DOHH2 (cell line): ENCODE measurements around the gene PPL.

Experiments used
- H3F3A ChIP-seq: fragments of 200-600 bp; sonication (generic), shearing (Covaris generic); 2 replicates; pipeline ENCODE4 v1.6.0; 2016; ENCODE audit warnings: antibody characterized with exemption, mild to moderate bottlenecking; ENCODE audit not compliant: control insufficient read depth, insufficient read depth
- H3K27ac ChIP-seq: fragments of 200-600 bp; sonication (generic); 2 replicates; pipeline ENCODE4 v1.5.1; 2014; ENCODE audit warnings: low read depth, mild to moderate bottlenecking, low read length, moderate library complexity
- H3K27me3 ChIP-seq: fragments of 200-600 bp; sonication (generic); 2 replicates; pipeline ENCODE4 v1.6.1; 2014; ENCODE audit warnings: mild to moderate bottlenecking, low read length, mixed read lengths; ENCODE audit not compliant: control insufficient read depth
- H3K36me3 ChIP-seq: fragments of 200-600 bp; sonication (generic); 2 replicates; pipeline ENCODE4 v1.6.1; 2014; ENCODE audit warnings: mild to moderate bottlenecking, low read length, moderate library complexity, mixed read lengths; ENCODE audit not compliant: control insufficient read depth
- H3K4me1 ChIP-seq: fragments of 200-600 bp; sonication (generic); 2 replicates; pipeline ENCODE4 v1.6.1; 2014; ENCODE audit warnings: mild to moderate bottlenecking, low read length, mixed read lengths; ENCODE audit not compliant: control insufficient read depth
- H3K4me2 ChIP-seq: fragments of 200-600 bp; sonication (generic); 2 replicates; pipeline ENCODE4 v1.6.0; 2014; ENCODE audit warnings: mild to moderate bottlenecking, low read length, moderate library complexity
- H3K4me3 ChIP-seq: fragments of 200-600 bp; sonication (generic); 2 replicates; pipeline ENCODE4 v1.5.1; 2014; ENCODE audit warnings: mild to moderate bottlenecking, low read length, mixed read lengths
- H3K79me2 ChIP-seq: fragments of 200-600 bp; sonication (generic); 2 replicates; pipeline ENCODE4 v1.6.1; 2014; ENCODE audit warnings: mild to moderate bottlenecking, low read length, mixed read lengths; ENCODE audit not compliant: control insufficient read depth
- H3K9me2 ChIP-seq: fragments of 200-600 bp; sonication (generic); replicated peaks from 2 replicates; pipeline ENCODE4 v1.6.1; 2014; ENCODE audit warnings: mild to moderate bottlenecking, low read length, mixed read lengths; ENCODE audit not compliant: control insufficient read depth
- H3K9me3 ChIP-seq: fragments of 200-600 bp; sonication (generic); 2 replicates; pipeline ENCODE4 v1.6.1; 2014; ENCODE audit warnings: antibody characterized with exemption, low read length, mixed read lengths; ENCODE audit not compliant: control insufficient read depth, insufficient read depth
- H4K20me1 ChIP-seq: fragments of 200-600 bp; sonication (generic); 2 replicates; pipeline ENCODE4 v1.6.0; 2014; ENCODE audit warnings: low read depth, mild to moderate bottlenecking, antibody characterized with exemption, low read length, moderate library complexity; ENCODE audit not compliant: control insufficient read depth, insufficient read depth
- CTCF ChIP-seq: fragments of 200-600 bp; sonication (generic); IDR thresholded peaks from one replicate; pipeline ENCODE4 v1.5.1; 2014; ENCODE audit warnings: antibody characterized with exemption, mild to moderate bottlenecking, low read depth, low read length; ENCODE audit not compliant: poor library complexity, severe bottlenecking
- EZH2phosphoT487 ChIP-seq: fragments of 200-600 bp; sonication (generic); IDR thresholded peaks from 2 replicates; pipeline ENCODE4 v1.6.1; 2017; ENCODE audit warnings: borderline replicate concordance, mild to moderate bottlenecking, antibody characterized with exemption, low read length, moderate library complexity, mixed read lengths

The PPL gene

GRCh38 chr16:4909825-4910224 lies 27.1 kb downstream of the PPL start:
- Histone ChIP-seq H3K4me2 (no peak overlapping the region), H3K9me2 (no peaks in the 10 kb centered on the region), H3K4me1 (no peaks in the 10 kb centered on the region), H3K79me2 (no peaks in the 10 kb centered on the region), H3K27me3 (no peaks in the 10 kb centered on the region), H4K20me1 (no peaks in the 10 kb centered on the region), H3K36me3 (no peaks in the 10 kb centered on the region), H3K9me3 (no peaks in the 10 kb centered on the region), H3F3A (no peaks in the 10 kb centered on the region), H3K27ac (no peak overlapping the region), H3K4me3 (no peak overlapping the region)
- TF ChIP-seq CTCF = no peak

GRCh38 chr16:4908854-4909401 lies 28.0 kb downstream of the PPL start:
- TF ChIP-seq EZH2phosphoT487 (no peak), CTCF (no peak)
- no peaks in the 10 kb centered on the region for H3K79me2 ChIP-seq
- no peak overlapping the region for H3K4me3 ChIP-seq
- 0 out of 2 replicates have a peak, but pooled peaks cover 3% of the 10 kb centered on the region for H3K27me3 ChIP-seq
- no peaks in the 10 kb centered on the region for H4K20me1 ChIP-seq
- no peaks in the 10 kb centered on the region for H3K4me1 ChIP-seq
- no peaks in the 10 kb centered on the region for H3K9me3 ChIP-seq
- H3F3A ChIP-seq = no peaks in the 10 kb centered on the region
- H3K27ac ChIP-seq = no peak overlapping the region
- no peaks in the 10 kb centered on the region for H3K36me3 ChIP-seq
- H3K4me2 ChIP-seq = no peak overlapping the region
- no peaks in the 10 kb centered on the region for H3K9me2 ChIP-seq

- H3K4me1 ChIP-seq = no peaks in the 10 kb centered on the region
- H3K27ac ChIP-seq = no peak overlapping the region
- H3K36me3 ChIP-seq = no peaks in the 10 kb centered on the region
- no peaks in the 10 kb centered on the region for H3K79me2 ChIP-seq
- TF ChIP-seq CTCF (no peak), EZH2phosphoT487 (no peak)
- 0 out of 2 replicates have a peak, but pooled peaks cover 3% of the 10 kb centered on the region for H3K27me3 ChIP-seq
- H4K20me1 ChIP-seq = no peaks in the 10 kb centered on the region
- H3K9me2 ChIP-seq = no peaks in the 10 kb centered on the region
- no peaks in the 10 kb centered on the region for H3F3A ChIP-seq
- no peak overlapping the region for H3K4me3 ChIP-seq
- no peak overlapping the region for H3K4me2 ChIP-seq
- H3K9me3 ChIP-seq = no peaks in the 10 kb centered on the region
These were observed 31.9 kb downstream of the PPL start for GRCh38 chr16:4904942-4905615.
